ENCODE results near the gene PAK4. TPM values are rescaled to one million over a fixed set of nuclear protein-coding genes. Genes with fewer than 3 reads are reported as not detected.

Gene PAK4
- total and polyA plus RNA-seq, 2 experiments from 2014 or later: 20.3 to 39.6 TPM

- Histone ChIP-seq H3K4me1 (ENCODE audit: insufficient read depth) (peaks cover 9% of the 10 kb centered on the region), H3K27me3 (no peaks in the 10 kb centered on the region), H3K4me2 (no peak overlapping the region), H3K9me2 (replicated peaks; ENCODE audit: insufficient read depth) (no peaks in the 10 kb centered on the region), H3K36me3 (replicated peaks; ENCODE audit: insufficient read depth, low read depth) (no peaks in the 10 kb centered on the region), H4K20me1 (ENCODE audit: insufficient read depth, poor library complexity, severe bottlenecking) (no peaks in the 10 kb centered on the region), H3K79me2 (no peaks in the 10 kb centered on the region), H2AFZ (no peak overlapping the region), H3K27ac (no peak overlapping the region), H3K9me3 (ENCODE audit: low read depth) (no peaks in the 10 kb centered on the region), H3K4me3 (no peak overlapping the region)
- 90% methylated on average over 5 of the region's 5 CpGs for WGBS (ENCODE audit: low lambda C conversion rate, missing lambda C conversion rate)
- TF ChIP-seq EZH2 (IDR thresholded peaks at IDR 0.05; ENCODE audit: borderline replicate concordance): no peak
- TF ChIP-seq EZH2phosphoT487 (IDR thresholded peaks at IDR 0.05; ENCODE audit: low read depth, severe bottlenecking, unreplicated experiment): no peak
- no peak for TF ChIP-seq CTCF (IDR thresholded peaks at IDR 0.05; ENCODE audit: poor library complexity)
- DNase-seq (ENCODE audit: low spot score): no peak
These were observed 28.3 kb upstream of the PAK4 start for GRCh38 chr19:39097299-39097698.

- DNase-seq (ENCODE audit: low spot score): no peak
- TF ChIP-seq EZH2 (IDR thresholded peaks at IDR 0.05; ENCODE audit: borderline replicate concordance) (no peak), CTCF (IDR thresholded peaks at IDR 0.05; ENCODE audit: poor library complexity) (no peak), EZH2phosphoT487 (IDR thresholded peaks at IDR 0.05; ENCODE audit: low read depth, severe bottlenecking, unreplicated experiment) (no peak)
- Histone ChIP-seq H3K9me3 (ENCODE audit: low read depth) (no peaks in the 10 kb centered on the region), H3K27me3 (no peaks in the 10 kb centered on the region), H2AFZ (no peak overlapping the region), H3K79me2 (no peaks in the 10 kb centered on the region), H3K9me2 (replicated peaks; ENCODE audit: insufficient read depth) (no peaks in the 10 kb centered on the region), H3K27ac (no peak overlapping the region), H3K36me3 (replicated peaks; ENCODE audit: insufficient read depth, low read depth) (no peaks in the 10 kb centered on the region), H3K4me3 (no peak overlapping the region), H4K20me1 (ENCODE audit: insufficient read depth, poor library complexity, severe bottlenecking) (no peaks in the 10 kb centered on the region), H3K4me1 (ENCODE audit: insufficient read depth) (peaks cover 9% of the 10 kb centered on the region), H3K4me2 (no peak overlapping the region)
- WGBS (ENCODE audit: low lambda C conversion rate, missing lambda C conversion rate): 90% methylated on average over 2 of the region's 2 CpGs
These were observed 27.9 kb upstream of the PAK4 start for GRCh38 chr19:39097721-39098120.

- H3K9me3 ChIP-seq (ENCODE audit: low read depth): no peaks in the 10 kb centered on the region
- peak overlapping the region; percentile 41 for H3K4me2 ChIP-seq
- no peaks in the 10 kb centered on the region for H4K20me1 ChIP-seq (ENCODE audit: insufficient read depth, poor library complexity, severe bottlenecking)
- peaks cover 9% of the 10 kb centered on the region for H3K4me1 ChIP-seq (ENCODE audit: insufficient read depth)
- H3K9me2 ChIP-seq (replicated peaks; ENCODE audit: insufficient read depth): no peaks in the 10 kb centered on the region
- 59% methylated on average over 48 of the region's 53 CpGs for WGBS (ENCODE audit: low lambda C conversion rate, missing lambda C conversion rate)
- H3K27me3 ChIP-seq: no peaks in the 10 kb centered on the region
- H3K4me3 ChIP-seq: no peak overlapping the region
- DNase-seq (ENCODE audit: low spot score): no peak
- H3K79me2 ChIP-seq: no peaks in the 10 kb centered on the region
- no peaks in the 10 kb centered on the region for H3K36me3 ChIP-seq (replicated peaks; ENCODE audit: insufficient read depth, low read depth)
- TF ChIP-seq EZH2phosphoT487 (IDR thresholded peaks at IDR 0.05; ENCODE audit: low read depth, severe bottlenecking, unreplicated experiment) (no peak), EZH2 (IDR thresholded peaks at IDR 0.05; ENCODE audit: borderline replicate concordance) (no peak), CTCF (IDR thresholded peaks at IDR 0.05; ENCODE audit: poor library complexity) (no peak)
- H2AFZ ChIP-seq: no peak overlapping the region
- no peak overlapping the region for H3K27ac ChIP-seq
These were observed 27.0 kb upstream of the PAK4 start for GRCh38 chr19:39098365-39099269.
